BLaER1 treated with 17β-estradiol and CSF1 and Interleukin-3, amounts not matched to agents 10 nM and 100 nM (cell line): Measurements from ENCODE around the gene RIMOC1.

ENCODE experiments used
- H3K27ac ChIP-seq, 11 experiments: shearing (Covaris generic); formaldehyde crosslinking; 2 replicates each; pipeline ENCODE4 v1.8.1; 2022
- H3K27me3 ChIP-seq, 11 experiments: shearing (Covaris generic); formaldehyde crosslinking; 2 replicates each; pipeline ENCODE4 v1.8.1; 2022
- H3K36me3 ChIP-seq, 11 experiments: shearing (Covaris generic); formaldehyde crosslinking; 2 replicates each; pipeline ENCODE4 v1.8.1; 2022
- H3K4me1 ChIP-seq, 10 experiments: shearing (Covaris generic); formaldehyde crosslinking; 2 replicates each; pipeline ENCODE4 v1.8.1; 2022
- H3K4me2 ChIP-seq, 11 experiments: shearing (Covaris generic); formaldehyde crosslinking; 2 replicates each; pipeline ENCODE4 v1.8.1; 2022
- H3K4me3 ChIP-seq, 10 experiments: shearing (Covaris generic); formaldehyde crosslinking; 2 replicates each; pipeline ENCODE4 v1.8.1; 2022
- H3K9ac ChIP-seq, 11 experiments: shearing (Covaris generic); formaldehyde crosslinking; 2 replicates each; pipeline ENCODE4 v1.8.1; 2022
- H3K9me3 ChIP-seq, 11 experiments: shearing (Covaris generic); formaldehyde crosslinking; replicated peaks in 1 of 11; 2 replicates each; pipeline ENCODE4 v1.8.1; 2022
- H4K20me1 ChIP-seq, 11 experiments: shearing (Covaris generic); formaldehyde crosslinking; 2 replicates each; pipeline ENCODE4 v1.8.1; 2022
- Cebpa-rat ChIP-seq, 11 experiments: shearing (Covaris generic); IDR thresholded peaks; 2 replicates each; pipeline ENCODE4 v1.8.1; 2022

Gene RIMOC1

GRCh38 chr5:41908374-41909079 is 4.4 kb downstream of the RIMOC1 start:
- H3K9ac ChIP-seq, result peak overlapping the region in 3 of 11 experiments; percentile 28 to 64 (median 51); a peak in 5 of 22 replicates
- H3K36me3 ChIP-seq, result peaks cover 52 to 79% (median 63%) of the 10 kb centered on the region in 11 experiments
- H3K27ac ChIP-seq, result peak overlapping the region in 1 of 11 experiments; percentile 16; a peak in 1 of 22 replicates
- no peak overlapping the region for H3K4me3 ChIP-seq
- H3K27me3 ChIP-seq, result no peaks in the 10 kb centered on the region
- peak overlapping the region in 7 of 11 experiments; percentile 7 to 50 (median 45); a peak in 11 of 22 replicates for H3K4me2 ChIP-seq
- peaks cover 0 to 27% (median 0%) of the 10 kb centered on the region in 11 experiments; a peak in 6 of 22 replicates for H4K20me1 ChIP-seq
- H3K4me1 ChIP-seq, result peaks cover 17 to 43% (median 27%) of the 10 kb centered on the region in 10 experiments
- peaks cover 0 to 13% (median 6%) of the 10 kb centered on the region in 11 experiments; a peak in 6 of 22 replicates for H3K9me3 ChIP-seq
- TF ChIP-seq Cebpa-rat (IDR thresholded peaks at IDR 0.05), result no peak

GRCh38 chr5:41918105-41918504 is 14.0 kb downstream of the RIMOC1 start:
- no peaks in the 10 kb centered on the region for H3K27me3 ChIP-seq
- H3K9ac ChIP-seq, result no peak overlapping the region
- H3K4me3 ChIP-seq, result no peak overlapping the region
- no peak overlapping the region; a peak in 1 of 22 replicates for H3K27ac ChIP-seq
- H3K9me3 ChIP-seq, result peaks cover 15 to 26% (median 21%) of the 10 kb centered on the region in 11 experiments; a peak in 20 of 22 replicates
- no peak for TF ChIP-seq Cebpa-rat (IDR thresholded peaks at IDR 0.05)
- H3K4me1 ChIP-seq, result peaks cover 0 to 23% (median 0%) of the 10 kb centered on the region in 10 experiments; a peak in 7 of 20 replicates
- peaks cover 74 to 95% (median 82%) of the 10 kb centered on the region in 11 experiments for H3K36me3 ChIP-seq
- peak overlapping the region in 3 of 11 experiments; percentile 7 to 38 (median 32); a peak in 4 of 22 replicates for H3K4me2 ChIP-seq
- peaks cover 0 to 21% (median 0%) of the 10 kb centered on the region in 11 experiments; a peak in 3 of 22 replicates for H4K20me1 ChIP-seq

DNA sequence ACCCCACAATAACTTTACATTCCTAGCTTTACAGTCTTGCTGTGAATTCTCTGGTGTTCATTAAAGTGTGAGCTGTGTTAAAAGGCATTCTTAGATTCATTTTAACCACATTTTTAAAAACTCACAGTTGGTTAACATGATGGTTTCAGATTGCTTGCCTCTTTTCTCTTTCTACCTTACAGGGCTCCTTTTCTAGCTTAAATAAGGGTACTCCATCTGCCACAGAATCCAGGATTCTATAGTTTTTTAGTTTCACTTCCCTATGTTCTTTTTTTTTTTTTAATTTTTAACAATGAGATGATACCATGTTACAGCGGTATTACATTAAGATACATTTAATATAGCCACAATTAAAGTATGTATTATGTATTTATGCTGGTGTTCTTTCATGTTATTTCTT is 17.0 kb downstream of the RIMOC1 start:
- Histone ChIP-seq H4K20me1 (peaks cover 0 to 21% (median 0%) of the 10 kb centered on the region in 11 experiments; a peak in 3 of 22 replicates), H3K36me3 (peaks cover 44 to 64% (median 52%) of the 10 kb centered on the region in 11 experiments), H3K27me3 (peaks cover 0 to 13% (median 10%) of the 10 kb centered on the region in 11 experiments; a peak in 15 of 22 replicates), H3K4me2 (peak overlapping the region in 3 of 11 experiments; percentile 0 to 16 (median 10); a peak in 4 of 22 replicates), H3K27ac (no peak overlapping the region), H3K9me3 (no peaks in the 10 kb centered on the region), H3K4me1 (peaks cover 14 to 43% (median 18%) of the 10 kb centered on the region in 10 experiments), H3K4me3 (no peak overlapping the region), H3K9ac (no peak overlapping the region)
- no peak for TF ChIP-seq Cebpa-rat (IDR thresholded peaks at IDR 0.05)

DNA sequence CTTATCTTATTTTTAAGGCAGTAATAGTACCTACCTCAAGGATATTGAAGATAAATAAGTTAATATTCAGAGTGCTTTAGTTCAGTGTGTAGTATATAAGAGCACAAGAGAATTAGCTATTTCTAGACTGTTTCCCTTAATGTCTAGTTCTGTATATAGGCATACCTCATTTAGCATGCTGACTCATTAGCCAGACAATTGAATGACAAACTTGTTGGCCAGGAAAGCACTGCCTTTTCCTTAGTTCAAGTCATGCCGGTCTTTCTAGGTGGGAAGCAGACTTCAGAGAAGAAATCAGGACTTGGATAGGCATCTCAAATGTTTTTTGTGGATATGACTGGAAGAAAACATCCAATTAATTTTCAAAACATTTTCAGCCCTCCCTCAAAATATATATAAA is 17.7 kb downstream of the RIMOC1 start:
- Histone ChIP-seq H3K36me3 (peaks cover 37 to 57% (median 45%) of the 10 kb centered on the region in 11 experiments), H3K9me3 (no peaks in the 10 kb centered on the region), H3K27ac (no peak overlapping the region)

DNA sequence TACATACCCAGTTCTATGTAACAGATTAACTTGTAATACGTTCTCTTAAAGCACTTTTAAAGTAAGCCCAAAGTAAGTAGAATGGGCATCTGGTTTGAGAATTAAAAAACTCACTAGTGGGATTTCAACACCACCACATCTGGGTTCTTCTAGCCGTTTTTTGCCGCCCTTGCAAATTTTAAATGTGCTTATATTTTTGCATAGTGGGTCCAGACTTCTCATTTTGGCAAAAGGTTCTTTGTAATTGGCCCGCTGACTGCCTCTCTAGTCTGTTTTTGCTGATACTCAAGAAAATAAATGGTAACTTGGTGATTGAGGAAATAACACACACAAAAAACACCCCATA is 20.4 kb downstream of the RIMOC1 start:
- Histone ChIP-seq H4K20me1 (peaks cover 0 to 12% (median 0%) of the 10 kb centered on the region in 11 experiments; a peak in 1 of 22 replicates), H3K36me3 (peaks cover 14 to 33% (median 21%) of the 10 kb centered on the region in 11 experiments), H3K4me1 (peaks cover 14 to 43% (median 20%) of the 10 kb centered on the region in 10 experiments), H3K9me3 (no peaks in the 10 kb centered on the region), H3K9ac (peak overlapping the region; percentile 85 to 96 (median 90)), H3K27ac (peak overlapping the region; percentile 87 to 96 (median 92)), H3K4me2 (peak overlapping the region; percentile 85 to 100 (median 95)), H3K27me3 (peaks cover 0 to 20% (median 15%) of the 10 kb centered on the region in 11 experiments; a peak in 15 of 22 replicates), H3K4me3 (peak overlapping the region; percentile 69 to 87 (median 79))
- no peak for TF ChIP-seq Cebpa-rat (IDR thresholded peaks at IDR 0.05)

More for the DNA sequence above, 17.7 kb downstream of the RIMOC1 start:
- H4K20me1 ChIP-seq, result peaks cover 0 to 21% (median 0%) of the 10 kb centered on the region in 11 experiments; a peak in 3 of 22 replicates
- peaks cover 14 to 50% (median 20%) of the 10 kb centered on the region in 10 experiments for H3K4me1 ChIP-seq
- no peak for TF ChIP-seq Cebpa-rat (IDR thresholded peaks at IDR 0.05)
- no peak overlapping the region for H3K9ac ChIP-seq
- H3K4me2 ChIP-seq, result 0 out of 22 replicates have a peak overlapping the region, but pooled peaks of 1 of the 11 experiments have one; percentile 7
- H3K27me3 ChIP-seq, result peaks cover 0 to 19% (median 15%) of the 10 kb centered on the region in 11 experiments; a peak in 15 of 22 replicates
- no peak overlapping the region for H3K4me3 ChIP-seq

DNA sequence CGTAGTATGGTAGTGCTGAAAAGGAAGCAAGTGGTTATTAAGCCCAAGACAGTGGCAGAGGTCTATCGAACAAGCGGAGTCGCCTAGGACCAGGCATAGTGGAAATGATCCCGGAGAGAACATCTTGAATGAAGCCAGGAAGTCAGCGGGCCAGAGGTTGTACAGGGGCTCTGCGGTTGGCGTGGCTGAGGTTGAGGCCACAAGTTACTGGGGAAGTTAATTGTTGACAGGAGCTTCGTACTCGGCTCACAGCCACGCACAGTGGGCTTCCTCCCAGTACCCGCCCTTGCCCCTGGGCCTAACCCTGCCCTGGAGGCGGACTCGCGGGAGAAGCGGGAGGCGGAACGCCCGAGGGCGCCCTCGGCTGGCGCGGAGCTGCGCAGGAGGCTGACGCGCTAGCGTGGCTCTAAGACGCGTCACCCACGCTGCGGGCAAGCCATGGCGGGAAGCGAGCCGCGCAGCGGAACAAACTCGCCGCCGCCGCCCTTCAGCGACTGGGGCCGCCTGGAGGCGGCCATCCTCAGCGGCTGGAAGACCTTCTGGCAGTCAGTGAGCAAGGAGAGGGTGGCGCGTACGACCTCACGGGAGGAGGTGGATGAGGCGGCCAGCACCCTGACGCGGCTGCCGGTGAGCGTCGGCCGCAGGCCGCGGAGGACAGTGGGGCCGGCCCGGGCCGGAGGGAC is 20.9 kb downstream of the RIMOC1 start, which contains the start of gene FBXO4:
Gene FBXO4, plus strand, starts transcription at position 410 of the 683 bp plus-strand sequence. Its CDS starts 29 bp downstream, at position 439.
- peak within 1 kb of the TSS; percentile 85 to 96 (median 90) for H3K9ac ChIP-seq
- H3K4me1 ChIP-seq, result peaks cover 14 to 40% (median 20%) of the 10 kb centered on the region in 10 experiments
- H4K20me1 ChIP-seq, result peaks cover 0 to 9% (median 0%) of the 10 kb centered on the region in 11 experiments; a peak in 1 of 22 replicates
- H3K4me3 ChIP-seq, result peak within 1 kb of the TSS; percentile 69 to 87 (median 79)
- peak within 1 kb of the TSS; percentile 85 to 100 (median 95) for H3K4me2 ChIP-seq
- TF ChIP-seq Cebpa-rat (IDR thresholded peaks at IDR 0.05), result no peak
- H3K27me3 ChIP-seq, result peaks cover 0 to 20% (median 15%) of the 10 kb centered on the region in 11 experiments; a peak in 15 of 22 replicates
- H3K27ac ChIP-seq, result peak within 1 kb of the TSS; percentile 87 to 96 (median 92)
- H3K9me3 ChIP-seq, result no peaks in the 10 kb centered on the region
- H3K36me3 ChIP-seq, result peaks cover 9 to 33% (median 16%) of the 10 kb centered on the region in 11 experiments

- no peak for TF ChIP-seq Cebpa-rat (IDR thresholded peaks at IDR 0.05)
- Histone ChIP-seq H3K36me3 (peaks cover 4 to 33% (median 15%) of the 10 kb centered on the region in 11 experiments; a peak in 21 of 22 replicates), H3K4me1 (peaks cover 14 to 35% (median 20%) of the 10 kb centered on the region in 10 experiments), H3K4me3 (peak overlapping the region; percentile 69 to 87 (median 79)), H3K9me3 (no peaks in the 10 kb centered on the region), H4K20me1 (peaks cover 0 to 5% (median 0%) of the 10 kb centered on the region in 11 experiments; a peak in 1 of 22 replicates), H3K27me3 (peaks cover 0 to 20% (median 15%) of the 10 kb centered on the region in 11 experiments; a peak in 15 of 22 replicates), H3K9ac (peak overlapping the region; percentile 85 to 96 (median 90)), H3K27ac (peak overlapping the region; percentile 87 to 96 (median 92)), H3K4me2 (peak overlapping the region; percentile 85 to 100 (median 95))
Observed at GRCh38 chr5:41925555-41925951, 21.4 kb downstream of the RIMOC1 start.

- no peak for TF ChIP-seq Cebpa-rat (IDR thresholded peaks at IDR 0.05)
- peaks cover 14 to 28% (median 20%) of the 10 kb centered on the region in 10 experiments for H3K4me1 ChIP-seq
Observed at GRCh38 chr5:41927604-41928003, 23.5 kb downstream of the RIMOC1 start.

More at GRCh38 chr5:41927604-41928003, 23.5 kb downstream of the RIMOC1 start:
- H3K27me3 ChIP-seq, result peaks cover 0 to 20% (median 15%) of the 10 kb centered on the region in 11 experiments; a peak in 15 of 22 replicates
- no peak overlapping the region for H3K9ac ChIP-seq
- 0 out of 22 replicates have a peak, but pooled peaks cover 0 to 3% (median 0%) of the 10 kb centered on the region in 11 experiments for H3K9me3 ChIP-seq
- no peak overlapping the region for H3K4me2 ChIP-seq
- H3K36me3 ChIP-seq, result peaks cover 0 to 27% (median 5%) of the 10 kb centered on the region in 11 experiments; a peak in 5 of 22 replicates
- no peak overlapping the region for H3K27ac ChIP-seq
- H4K20me1 ChIP-seq, result no peaks in the 10 kb centered on the region
- no peak overlapping the region for H3K4me3 ChIP-seq
